GM23248 (cell line): ENCODE results near the gene INTS11.

Experiments
- EZH2 ChIP-seq: fragments of 200-600 bp; sonication (generic); IDR thresholded peaks from 2 replicates; pipeline ENCODE4 v1.6.1; 2018; ENCODE audit warnings: antibody characterized with exemption, mild to moderate bottlenecking; ENCODE audit not compliant: insufficient read depth, poor library complexity, severe bottlenecking
- EZH2phosphoT487 ChIP-seq: fragments of 200-600 bp; sonication (generic); IDR thresholded peaks from 2 replicates; pipeline ENCODE4 v1.6.1; 2018; ENCODE audit warnings: antibody characterized with exemption, moderate library complexity, mild to moderate bottlenecking, low read depth; ENCODE audit not compliant: insufficient read depth

DNA sequence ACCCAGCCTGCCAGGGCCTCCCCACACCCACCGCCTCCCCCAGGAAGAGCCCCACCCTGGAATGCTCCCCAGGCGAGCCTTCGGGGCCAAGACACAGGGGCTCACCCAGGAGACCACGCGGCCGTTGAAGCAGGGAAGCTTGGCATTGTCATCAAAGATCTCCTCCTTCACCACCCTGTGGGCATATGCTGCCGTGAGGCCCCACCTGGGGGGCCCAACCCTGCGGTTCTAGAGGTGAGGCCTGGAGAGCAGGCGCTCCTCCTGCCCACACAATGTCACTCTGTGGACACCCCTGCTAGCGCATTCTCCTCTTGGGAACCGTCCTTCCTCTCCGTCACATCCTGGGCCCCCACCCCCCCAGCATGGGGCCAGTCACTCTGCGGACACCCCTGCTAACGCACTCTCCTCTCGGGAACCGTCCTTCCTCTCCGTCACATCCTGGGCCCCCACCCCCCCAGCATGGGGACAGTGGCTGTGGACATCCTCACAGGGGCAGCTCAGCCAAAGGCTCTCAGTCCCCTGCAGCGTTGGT lies 18.2 kb upstream of the INTS11 start:
- TF ChIP-seq EZH2, result no peak
- TF ChIP-seq EZH2phosphoT487, result no peak
